Panc1 (cell line): Measurements from ENCODE around the gene ZNF544. TPM values are rescaled to one million over a fixed set of nuclear protein-coding genes. Genes with fewer than 3 reads are reported as not detected.
A peak's percentile ranks its signal among the peaks of the same experiment; 100 is the strongest.

ENCODE experiments used
- ATAC-seq: fragments of 200-7000 bp; cut with Tn5 transposase; 2 replicates; pipeline ENCODE4 v1.9.1; 2020; ENCODE audit warnings: mild to moderate bottlenecking, moderate library complexity
- BruUV-seq: library from RNA; stranded (reverse); fragments of 400-500 nt; replicated peaks from 2 replicates; lab custom pipeline; 2021; lab: Mats Ljungman, UMichigan
- CTCF ChIA-PET: fragments of 300-600 bp; sonication (Branson Sonifier 250); formaldehyde crosslinking; loops from one replicate; lab custom pipeline; 2022; ENCODE audit warnings: antibody characterized with exemption; lab: Charles Lee
- POLR2A ChIA-PET: fragments of 300-600 bp; sonication (Branson Sonifier 250); formaldehyde crosslinking; loops from one replicate; lab custom pipeline; 2022; ENCODE audit warnings: antibody characterized with exemption; lab: Charles Lee
- DNase-seq: peaks from one replicate; pipeline ENCODE4 v3.0.0-alpha.2; 2010; ENCODE audit warnings: low read depth, low spot score
- H3K27ac ChIP-seq: 2 replicates; pipeline ENCODE4 v1.5.1; 2011; ENCODE audit warnings: mild to moderate bottlenecking, low read length, inconsistent platforms
- H3K27me3 ChIP-seq: fragments of 200-500 bp; sonication (Bioruptor generic); 2 replicates; pipeline ENCODE4 v1.6.0; 2014; ENCODE audit warnings: low read length, inconsistent platforms; ENCODE audit not compliant: control insufficient read depth, insufficient read depth
- H3K36me3 ChIP-seq: fragments of 200-500 bp; sonication (Bioruptor generic); 2 replicates; pipeline ENCODE4 v1.5.1; 2014; ENCODE audit warnings: inconsistent platforms, mild to moderate bottlenecking, low read length, moderate library complexity; ENCODE audit not compliant: control insufficient read depth, insufficient read depth
- H3K4me1 ChIP-seq: 2 replicates; pipeline ENCODE4 v1.5.1; 2011; ENCODE audit warnings: inconsistent platforms, mild to moderate bottlenecking, low read length, moderate library complexity; ENCODE audit not compliant: control insufficient read depth, insufficient read depth
- H3K4me3 ChIP-seq, 2 experiments: 2 replicates each; pipeline ENCODE4 v1.5.1; 2011 to 2012; ENCODE audit warnings: low read depth in 2 of 2, low read length in 2 of 2, mild to moderate bottlenecking in 2 of 2, inconsistent platforms in 1 of 2, moderate library complexity in 1 of 2
- H3K9me3 ChIP-seq: fragments of 200-500 bp; sonication (Bioruptor generic); 2 replicates; pipeline ENCODE4 v1.5.1; 2014; ENCODE audit warnings: low read depth, mild to moderate bottlenecking, inconsistent platforms, low read length, moderate library complexity; ENCODE audit not compliant: control insufficient read depth, insufficient read depth
- POLR2AphosphoS5 ChIP-seq: IDR thresholded peaks from 2 replicates; pipeline ENCODE4 v1.6.1; 2012; ENCODE audit warnings: mild to moderate bottlenecking, low read depth, low read length, moderate library complexity
- SIN3A ChIP-seq: IDR thresholded peaks from 2 replicates; pipeline ENCODE4 v1.6.1; 2012; ENCODE audit warnings: low read depth, mild to moderate bottlenecking, low read length, moderate library complexity, borderline replicate concordance; ENCODE audit not compliant: insufficient read depth
- TCF7L2 ChIP-seq: IDR thresholded peaks from 2 replicates; pipeline ENCODE4 v1.6.1; 2011; ENCODE audit warnings: mild to moderate bottlenecking, low read depth, low read length, inconsistent platforms
- in situ Hi-C: cut with HindIII; loops from 2 replicates; pipeline ENCODE4 v1.10.0; 2016; ENCODE audit warnings: low sequenced_read_pairs, low pct_unique_long_range_greater_than_20kb
- intact Hi-C: fragments of 100-400 bp; cut with micrococcal nuclease; formaldehyde crosslinking; loops from one replicate; pipeline ENCODE4 v1.10.0; 2022; ENCODE audit not compliant: unreplicated experiment
- total RNA-seq: library from RNA; stranded (reverse); gene quantifications from one replicate; pipeline ENCODE4 v1.2.1, GENCODE V29; 2021; ENCODE audit not compliant: unreplicated experiment
- TF ChIP-seq, protein P1 (sequence below): fragments of 450-650 bp; IDR thresholded peaks from 2 replicates; pipeline ENCODE4 v1.5.1; 2017; ENCODE audit warnings: mild to moderate bottlenecking
- TF ChIP-seq, protein P2 (sequence below), 2 experiments: IDR thresholded peaks; 2 replicates each; pipeline ENCODE4 v1.6.1; 2011 to 2012; ENCODE audit warnings: low read depth in 2 of 2, control low read depth in 1 of 2, low read length in 1 of 2, mild to moderate bottlenecking in 1 of 2, moderate library complexity in 1 of 2; ENCODE audit not compliant: insufficient read depth in 1 of 2

The ZNF544 gene
- total RNA-seq, 1 experiment from 2014 or later, result 48.5 TPM

DNA sequence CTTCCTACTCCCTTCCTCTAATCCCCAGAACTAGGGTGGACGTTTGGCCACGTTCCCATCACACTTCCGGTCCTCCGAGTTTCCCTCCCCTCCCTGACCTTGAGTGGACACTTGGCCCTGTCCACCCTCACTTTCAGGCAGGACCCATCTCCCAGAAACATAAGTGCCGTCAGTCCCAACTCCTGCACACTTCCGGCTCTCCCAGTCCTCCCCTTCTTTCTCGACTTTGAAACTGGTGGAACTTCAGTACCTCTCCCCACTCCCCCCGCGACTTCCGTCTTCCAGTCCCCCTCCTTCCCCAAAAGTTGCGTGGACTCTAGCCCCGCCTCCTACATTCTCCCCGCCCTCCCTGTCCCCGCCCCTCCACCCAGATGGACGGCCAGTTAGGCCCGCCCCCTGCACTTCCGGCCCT, 46.1 kb upstream of the ZNF544 start:
- TF ChIP-seq POLR2AphosphoS5, result no peak
- no peak for TF ChIP-seq TCF7L2
- TF ChIP-seq, protein P1, sequence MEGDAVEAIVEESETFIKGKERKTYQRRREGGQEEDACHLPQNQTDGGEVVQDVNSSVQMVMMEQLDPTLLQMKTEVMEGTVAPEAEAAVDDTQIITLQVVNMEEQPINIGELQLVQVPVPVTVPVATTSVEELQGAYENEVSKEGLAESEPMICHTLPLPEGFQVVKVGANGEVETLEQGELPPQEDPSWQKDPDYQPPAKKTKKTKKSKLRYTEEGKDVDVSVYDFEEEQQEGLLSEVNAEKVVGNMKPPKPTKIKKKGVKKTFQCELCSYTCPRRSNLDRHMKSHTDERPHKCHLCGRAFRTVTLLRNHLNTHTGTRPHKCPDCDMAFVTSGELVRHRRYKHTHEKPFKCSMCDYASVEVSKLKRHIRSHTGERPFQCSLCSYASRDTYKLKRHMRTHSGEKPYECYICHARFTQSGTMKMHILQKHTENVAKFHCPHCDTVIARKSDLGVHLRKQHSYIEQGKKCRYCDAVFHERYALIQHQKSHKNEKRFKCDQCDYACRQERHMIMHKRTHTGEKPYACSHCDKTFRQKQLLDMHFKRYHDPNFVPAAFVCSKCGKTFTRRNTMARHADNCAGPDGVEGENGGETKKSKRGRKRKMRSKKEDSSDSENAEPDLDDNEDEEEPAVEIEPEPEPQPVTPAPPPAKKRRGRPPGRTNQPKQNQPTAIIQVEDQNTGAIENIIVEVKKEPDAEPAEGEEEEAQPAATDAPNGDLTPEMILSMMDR, result no peak
- no peak for TF ChIP-seq SIN3A
- TF ChIP-seq, protein P2, sequence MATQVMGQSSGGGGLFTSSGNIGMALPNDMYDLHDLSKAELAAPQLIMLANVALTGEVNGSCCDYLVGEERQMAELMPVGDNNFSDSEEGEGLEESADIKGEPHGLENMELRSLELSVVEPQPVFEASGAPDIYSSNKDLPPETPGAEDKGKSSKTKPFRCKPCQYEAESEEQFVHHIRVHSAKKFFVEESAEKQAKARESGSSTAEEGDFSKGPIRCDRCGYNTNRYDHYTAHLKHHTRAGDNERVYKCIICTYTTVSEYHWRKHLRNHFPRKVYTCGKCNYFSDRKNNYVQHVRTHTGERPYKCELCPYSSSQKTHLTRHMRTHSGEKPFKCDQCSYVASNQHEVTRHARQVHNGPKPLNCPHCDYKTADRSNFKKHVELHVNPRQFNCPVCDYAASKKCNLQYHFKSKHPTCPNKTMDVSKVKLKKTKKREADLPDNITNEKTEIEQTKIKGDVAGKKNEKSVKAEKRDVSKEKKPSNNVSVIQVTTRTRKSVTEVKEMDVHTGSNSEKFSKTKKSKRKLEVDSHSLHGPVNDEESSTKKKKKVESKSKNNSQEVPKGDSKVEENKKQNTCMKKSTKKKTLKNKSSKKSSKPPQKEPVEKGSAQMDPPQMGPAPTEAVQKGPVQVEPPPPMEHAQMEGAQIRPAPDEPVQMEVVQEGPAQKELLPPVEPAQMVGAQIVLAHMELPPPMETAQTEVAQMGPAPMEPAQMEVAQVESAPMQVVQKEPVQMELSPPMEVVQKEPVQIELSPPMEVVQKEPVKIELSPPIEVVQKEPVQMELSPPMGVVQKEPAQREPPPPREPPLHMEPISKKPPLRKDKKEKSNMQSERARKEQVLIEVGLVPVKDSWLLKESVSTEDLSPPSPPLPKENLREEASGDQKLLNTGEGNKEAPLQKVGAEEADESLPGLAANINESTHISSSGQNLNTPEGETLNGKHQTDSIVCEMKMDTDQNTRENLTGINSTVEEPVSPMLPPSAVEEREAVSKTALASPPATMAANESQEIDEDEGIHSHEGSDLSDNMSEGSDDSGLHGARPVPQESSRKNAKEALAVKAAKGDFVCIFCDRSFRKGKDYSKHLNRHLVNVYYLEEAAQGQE (IDR thresholded peaks at IDR 0.05; ENCODE audit: insufficient read depth in 1 of 2, low read depth in 2 of 2, low read length in 1 of 2), result no peak
- H3K36me3 ChIP-seq, result no peaks in the 10 kb centered on the region
- no peak for DNase-seq
- in situ Hi-C loops, result no loop called here
- intact Hi-C loops, result no loop called here
- peak overlapping the region; percentile 57 for H3K27ac ChIP-seq
- H3K4me3 ChIP-seq, result peak overlapping the region; percentile 55 to 61
- no TSS peak for BruUV-seq
- POLR2A ChIA-PET, result interaction anchor here (0.6 to 1.0 kb wide), 2 partner anchors 12 to 45 kb away, joined by 4 to 9 read pairs; no protein-coding TSS in a partner anchor
- H3K9me3 ChIP-seq, result peaks cover 63% of the 10 kb centered on the region
- CTCF ChIA-PET, result no interaction called here
- no peaks in the 10 kb centered on the region for H3K4me1 ChIP-seq
- H3K27me3 ChIP-seq, result no peaks in the 10 kb centered on the region
- ATAC-seq, result no peak

DNA sequence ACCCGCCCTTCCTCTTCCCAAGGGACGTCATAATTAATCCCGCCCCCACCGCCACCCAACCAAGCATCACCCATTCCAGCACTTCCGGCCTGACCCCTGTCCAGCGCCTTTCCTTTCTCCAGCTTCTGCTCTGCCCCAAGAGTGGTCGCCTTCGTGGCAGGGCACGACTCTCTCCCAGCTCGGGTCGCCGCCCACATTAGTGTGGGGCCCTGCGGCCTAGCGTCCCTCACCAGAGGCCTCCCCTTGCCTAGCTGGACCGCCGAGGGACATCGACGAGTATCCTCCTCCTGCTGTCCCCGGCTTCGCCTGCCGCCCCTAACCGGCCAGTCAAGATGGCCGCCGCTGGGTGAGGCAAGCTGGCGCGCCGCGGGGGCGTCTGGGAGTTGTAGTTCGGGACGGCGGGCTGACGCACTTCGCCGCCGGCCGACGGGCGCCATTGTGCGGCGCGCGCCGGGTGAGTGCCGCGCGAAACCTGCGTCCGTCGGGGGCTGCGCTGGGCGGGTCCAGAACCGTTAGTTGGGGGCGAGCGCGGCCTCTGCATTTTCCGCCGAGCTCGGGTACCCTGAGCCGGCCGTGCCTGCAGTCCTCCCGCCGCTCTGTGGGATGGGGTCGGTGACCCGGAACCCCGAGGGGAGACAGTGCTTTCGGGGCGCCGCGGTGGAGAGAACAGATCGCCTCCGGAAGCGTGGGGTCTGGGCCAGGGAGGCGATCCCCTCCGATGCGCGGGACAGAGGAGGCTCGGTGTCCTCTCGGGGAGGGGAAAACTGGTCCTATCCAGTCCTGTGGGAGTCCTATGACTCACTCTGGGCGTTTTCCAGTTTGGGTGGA, 45.5 kb upstream of the ZNF544 start, which contains the start of gene ZNF274:
ZNF274 (plus strand) TSS at position 73 of the 828 bp plus-strand sequence. CDS start 905 bp downstream, outside the sequence.
- BruUV-seq, result no TSS peak
- ATAC-seq (peak; percentile 96), DNase-seq (peak; percentile 53)
- in situ Hi-C loops, result no loop called here
- Histone ChIP-seq H3K9me3 (peaks cover 62% of the 10 kb centered on the region), H3K36me3 (no peaks in the 10 kb centered on the region), H3K4me1 (no peaks in the 10 kb centered on the region), H3K4me3 (peak within 1 kb of the TSS; percentile 55 to 61), H3K27ac (peak within 1 kb of the TSS; percentile 75), H3K27me3 (no peaks in the 10 kb centered on the region)
- ChIA-PET POLR2A (interaction anchor here (0.6 to 1.0 kb wide), 2 partner anchors 11 to 45 kb away, joined by 4 to 9 read pairs; no protein-coding TSS in a partner anchor), CTCF (no interaction called here)
- TF ChIP-seq, protein P2 (IDR thresholded peaks at IDR 0.05; ENCODE audit: insufficient read depth in 1 of 2, low read depth in 2 of 2, low read length in 1 of 2), result no peak
- peak; percentile 58 for TF ChIP-seq POLR2AphosphoS5
- intact Hi-C loops, result no loop called here
